AG04450 (cell line): ENCODE results near the gene SEMG1. TPM values are rescaled to one million over a fixed set of nuclear protein-coding genes. Genes with fewer than 3 reads are reported as not detected.

Source experiments
- CTCF ChIA-PET: fragments of 300-600, 350-600 bp; formaldehyde crosslinking; extraction: SDS; loops from one replicate; lab custom pipeline; 2022; ENCODE audit warnings: antibody characterized with exemption, inconsistent platforms; lab: Charles Lee
- POLR2A ChIA-PET: fragments of 350-600 bp; formaldehyde crosslinking; extraction: SDS; loops from one replicate; lab custom pipeline; 2021; ENCODE audit warnings: antibody characterized with exemption, inconsistent platforms; lab: Yijun Ruan, JAX
- DNase-seq: peaks from one replicate; pipeline ENCODE4 v3.0.0-alpha.2; 2011; ENCODE audit warnings: low read depth, low spot score
- H3K27ac ChIP-seq: one replicate; pipeline ENCODE4 v1.5.1; 2012; ENCODE audit warnings: low read depth, low read length, control low read depth
- H3K27me3 ChIP-seq: one replicate; pipeline ENCODE4 v1.6.0; 2012; ENCODE audit warnings: low read length; ENCODE audit not compliant: control insufficient read depth, insufficient read depth
- H3K4me3 ChIP-seq: 2 replicates; pipeline ENCODE4 v1.5.1; 2011; ENCODE audit warnings: mild to moderate bottlenecking, low read depth, low read length, control low read depth
- H3K9me3 ChIP-seq: 2 replicates; pipeline ENCODE4 v1.5.1; 2012; ENCODE audit warnings: low read length; ENCODE audit not compliant: control insufficient read depth, insufficient read depth
- CTCF ChIP-seq: IDR thresholded peaks from 2 replicates; pipeline ENCODE4 v1.5.1; 2011; ENCODE audit warnings: low read depth, low read length, control low read depth, inconsistent platforms
- polyA plus RNA-seq: library from polyadenylated mRNA; depleted of rRNA; stranded (reverse); fragments of >200 nt; gene quantifications from 2 replicates; pipeline ENCODE4 v1.2.3, GENCODE V29; 2011

SEMG1 gene
- polyA plus RNA-seq, 1 experiment: not detected

GRCh38 chr20:45183084-45183483 is 23.7 kb upstream of the SEMG1 start:
- DNase-seq: no peak
- TF ChIP-seq CTCF: no peak
- H3K4me3 ChIP-seq: no peak overlapping the region
- H3K9me3 ChIP-seq: no peaks in the 10 kb centered on the region
- H3K27ac ChIP-seq: no peak overlapping the region
- CTCF ChIA-PET: no interaction called here
- H3K27me3 ChIP-seq: no peaks in the 10 kb centered on the region
- POLR2A ChIA-PET: no interaction called here

GRCh38 chr20:45187693-45188092 is 19.1 kb upstream of the SEMG1 start:
- ChIA-PET CTCF (no interaction called here), POLR2A (no interaction called here)
- Histone ChIP-seq H3K27me3 (no peaks in the 10 kb centered on the region), H3K9me3 (no peaks in the 10 kb centered on the region), H3K4me3 (no peak overlapping the region), H3K27ac (no peak overlapping the region)
- no peak for DNase-seq
- TF ChIP-seq CTCF: no peak

- H3K4me3 ChIP-seq: no peak overlapping the region
- ChIA-PET CTCF (no interaction called here), POLR2A (no interaction called here)
- H3K27me3 ChIP-seq: no peaks in the 10 kb centered on the region
- DNase-seq: no peak
- H3K27ac ChIP-seq: no peak overlapping the region
- H3K9me3 ChIP-seq: no peaks in the 10 kb centered on the region
- no peak for TF ChIP-seq CTCF
Measured at GRCh38 chr20:45189067-45189609, 17.7 kb upstream of the SEMG1 start.

- no peak overlapping the region for H3K4me3 ChIP-seq
- no peak for DNase-seq
- H3K27ac ChIP-seq: no peak overlapping the region
- H3K9me3 ChIP-seq: no peaks in the 10 kb centered on the region
- ChIA-PET POLR2A (no interaction called here), CTCF (no interaction called here)
- no peak for TF ChIP-seq CTCF
- H3K27me3 ChIP-seq: no peaks in the 10 kb centered on the region
Measured at GRCh38 chr20:45189861-45190260, 17.0 kb upstream of the SEMG1 start.

GRCh38 chr20:45191926-45192325 is 14.9 kb upstream of the SEMG1 start:
- POLR2A ChIA-PET: no interaction called here
- no peak overlapping the region for H3K27ac ChIP-seq
- CTCF ChIA-PET: interaction anchor here (0.6 to 1.1 kb wide), 2 partner anchors 79 to 102 kb away, joined by 3 read pairs; no protein-coding TSS in a partner anchor
- no peak overlapping the region for H3K4me3 ChIP-seq
- no peaks in the 10 kb centered on the region for H3K9me3 ChIP-seq
- DNase-seq: no peak
- no peak for TF ChIP-seq CTCF
- no peaks in the 10 kb centered on the region for H3K27me3 ChIP-seq
